ENCODE data around the gene CLEC18C.
"Not testable (repeated sequence)": the region's sequence is repeated elsewhere in the genome, so short reads cannot be mapped to it uniquely, and the experiment has no call there.

Gene CLEC18C

DNA sequence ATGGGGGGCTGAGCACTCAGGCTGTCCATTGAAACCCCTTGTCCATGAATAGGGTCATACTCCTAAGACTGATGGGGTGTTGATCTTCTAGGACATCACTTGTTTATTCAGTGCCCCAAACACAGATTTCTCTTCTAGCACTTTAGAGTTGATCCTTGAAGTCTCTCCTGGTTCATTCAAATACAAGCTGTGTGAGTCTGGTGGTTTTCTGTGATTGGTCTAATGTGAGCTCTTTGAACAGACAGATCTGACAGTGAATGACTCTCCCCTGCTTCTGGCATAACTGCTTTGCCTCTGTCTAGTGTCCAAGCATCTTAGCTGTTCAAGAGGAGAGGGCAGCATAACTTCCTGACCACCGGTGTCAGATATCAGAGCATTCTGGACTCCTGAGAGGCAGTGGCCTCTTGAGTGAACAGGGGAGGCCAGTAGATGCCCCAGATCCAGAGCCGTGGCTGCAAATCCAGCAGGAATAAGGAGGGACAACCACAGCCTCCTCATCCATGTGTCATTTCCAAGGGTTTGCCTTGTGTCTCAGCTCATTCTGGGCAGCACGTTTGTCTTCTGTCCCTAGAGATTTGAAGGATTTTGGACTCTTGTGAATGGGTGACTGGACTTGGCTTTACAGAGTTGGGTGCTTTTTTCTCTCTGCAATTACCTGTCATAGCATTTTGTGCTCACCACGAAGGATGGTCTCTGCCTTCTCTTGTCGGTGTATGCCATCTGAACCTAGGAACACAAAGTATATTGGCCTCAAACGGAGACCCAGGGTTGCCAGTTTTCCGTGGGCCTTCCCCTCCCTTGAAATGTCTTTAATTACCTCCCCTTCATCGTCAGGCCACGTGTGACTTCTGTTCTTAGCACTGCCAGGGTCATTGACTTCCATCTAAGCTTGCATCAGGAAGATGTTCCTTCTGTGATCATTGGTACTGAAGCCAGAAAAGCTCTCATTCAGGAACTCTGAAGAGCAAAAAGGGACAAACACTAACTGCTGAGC is 13.9 kb upstream of the CLEC18C start:
- no peak for DNase-seq

DNA sequence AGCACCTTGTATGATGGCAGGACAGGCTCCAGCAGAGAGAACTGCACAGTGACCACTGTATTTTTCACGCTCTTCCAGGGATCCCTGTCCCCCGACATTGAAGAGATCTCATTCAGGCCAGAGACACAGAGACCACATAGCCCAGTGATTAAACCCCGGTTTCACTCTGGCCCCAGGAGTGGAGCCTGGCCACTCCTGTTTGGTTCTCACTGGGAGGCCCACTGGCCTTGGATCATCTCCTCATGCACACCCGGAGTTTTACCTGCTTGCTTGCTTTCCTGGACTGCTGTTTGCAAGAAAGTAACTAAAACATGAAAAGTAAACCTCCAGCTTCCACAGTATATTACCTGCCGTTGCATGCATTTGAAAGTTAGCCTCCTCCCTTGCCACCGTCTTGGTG is 13.2 kb upstream of the CLEC18C start:
- no peak for DNase-seq

DNA sequence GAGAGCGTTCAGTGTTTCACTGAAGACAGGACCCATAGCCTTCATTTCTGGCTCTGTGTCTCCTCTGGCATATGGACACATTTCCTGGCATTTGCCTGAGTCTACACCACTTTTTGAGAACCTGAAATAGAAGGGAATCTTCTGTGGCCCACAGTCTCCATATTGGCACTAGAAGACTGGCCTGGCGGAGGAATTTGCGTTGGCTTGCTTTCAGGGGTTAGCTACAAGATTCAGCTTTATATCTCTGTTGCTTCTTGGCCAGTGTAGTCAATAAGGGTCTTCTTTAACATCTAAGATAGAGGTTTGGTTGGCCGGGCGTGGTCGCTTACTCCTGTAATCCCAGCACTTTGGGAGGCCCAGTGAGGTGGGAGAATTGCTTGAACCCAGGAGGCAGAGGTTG is 12.8 kb upstream of the CLEC18C start:
- DNase-seq, result no peak

DNA sequence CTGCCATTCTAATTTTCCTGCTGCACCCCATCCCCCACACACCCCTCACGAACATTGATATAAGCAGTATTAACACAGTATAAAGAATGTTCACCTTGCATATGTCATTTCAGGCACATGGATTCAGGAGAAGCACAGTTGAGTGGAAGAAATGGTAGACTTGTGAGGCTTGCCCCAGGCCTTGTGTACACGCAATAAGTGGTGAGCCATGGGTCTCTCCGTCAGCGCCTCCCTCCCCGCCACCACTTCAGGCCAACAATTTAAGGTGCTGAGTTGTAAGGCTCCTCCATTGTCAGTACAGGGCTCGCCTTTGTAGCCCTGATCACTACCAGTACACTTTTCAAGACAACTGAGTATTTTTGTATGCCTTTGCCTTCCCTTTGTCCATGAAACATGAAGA is 12.2 kb upstream of the CLEC18C start:
- DNase-seq, result no peak

DNA sequence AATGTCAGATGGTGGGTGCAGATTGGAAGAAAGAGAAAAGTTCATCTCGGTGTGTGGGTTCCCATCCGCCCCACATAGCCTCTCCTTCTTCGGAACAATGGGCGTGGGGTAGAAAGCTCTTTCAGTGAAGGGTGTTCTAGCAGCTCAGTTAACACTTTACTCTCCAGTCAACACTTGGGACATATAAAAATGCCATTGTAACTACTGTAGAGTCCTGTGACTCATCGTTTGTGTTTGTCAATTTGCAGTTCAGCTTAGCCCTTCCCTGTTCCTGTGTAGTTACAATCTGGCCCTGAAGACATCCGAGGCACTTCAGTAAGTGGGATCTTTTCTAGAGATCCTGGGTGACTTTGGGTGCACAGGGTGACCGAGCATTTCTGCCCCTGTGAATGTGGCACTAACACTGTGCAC is 11.5 kb upstream of the CLEC18C start:
- DNase-seq, result no peak

DNA sequence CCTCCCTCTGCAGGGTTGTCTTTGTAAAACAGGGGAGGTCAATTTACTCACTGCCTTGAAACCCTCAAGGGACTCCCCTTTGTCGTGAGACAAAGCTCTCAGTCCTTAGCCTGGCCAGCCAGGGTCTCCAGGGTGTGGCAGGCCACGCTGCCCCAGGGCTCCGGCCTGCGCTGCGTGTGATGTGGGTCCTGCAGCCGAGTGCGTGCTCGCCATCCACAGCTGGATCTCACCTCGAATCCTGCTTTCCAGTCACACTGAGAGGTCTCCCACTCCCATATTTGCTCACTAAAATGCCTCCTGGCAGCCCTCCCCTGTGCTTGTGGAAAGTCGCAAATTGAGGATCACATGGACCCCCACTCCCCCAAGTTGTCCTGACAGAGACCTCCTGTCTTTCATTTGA is 10.0 kb upstream of the CLEC18C start:
- no peak for DNase-seq

DNA sequence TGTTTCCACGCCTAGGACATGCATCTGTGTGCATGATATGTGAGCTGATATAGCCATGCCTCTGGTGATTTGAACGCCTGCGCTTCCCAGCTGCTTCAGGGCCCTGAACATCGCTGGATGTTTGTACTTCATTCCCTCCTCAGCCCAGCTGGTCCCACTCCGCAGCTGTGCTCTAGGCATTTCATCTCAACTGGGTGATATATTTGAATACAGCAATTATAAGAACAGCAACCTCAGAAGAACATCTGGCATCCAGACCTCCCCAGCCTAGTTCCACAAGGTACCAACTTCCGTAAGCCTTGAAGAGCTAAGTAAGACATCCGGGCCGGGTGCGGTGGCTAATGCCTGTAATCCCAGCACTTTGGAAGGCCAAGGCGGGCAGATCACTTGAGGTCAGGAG is 6.9 kb upstream of the CLEC18C start:
- DNase-seq, result not testable (repeated sequence)

DNA sequence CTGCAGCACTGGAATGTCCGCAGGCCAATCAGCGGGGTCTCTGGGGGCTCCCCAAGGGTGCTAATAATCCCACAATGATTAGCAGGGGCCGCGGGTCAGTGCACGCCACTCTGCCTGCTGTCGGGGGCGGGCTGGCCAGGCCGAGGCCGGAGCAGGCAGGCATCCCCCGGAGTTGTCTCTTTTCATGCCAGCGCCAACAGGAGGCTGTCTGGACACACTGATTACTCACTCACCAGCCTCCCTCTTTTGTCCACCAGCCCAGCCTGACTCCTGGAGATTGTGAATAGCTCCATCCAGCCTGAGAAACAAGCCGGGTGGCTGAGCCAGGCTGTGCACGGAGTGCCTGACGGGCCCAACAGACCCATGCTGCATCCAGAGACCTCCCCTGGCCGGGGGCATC is 329 bp downstream of the CLEC18C start:
- DNase-seq, result not testable (repeated sequence)

DNA sequence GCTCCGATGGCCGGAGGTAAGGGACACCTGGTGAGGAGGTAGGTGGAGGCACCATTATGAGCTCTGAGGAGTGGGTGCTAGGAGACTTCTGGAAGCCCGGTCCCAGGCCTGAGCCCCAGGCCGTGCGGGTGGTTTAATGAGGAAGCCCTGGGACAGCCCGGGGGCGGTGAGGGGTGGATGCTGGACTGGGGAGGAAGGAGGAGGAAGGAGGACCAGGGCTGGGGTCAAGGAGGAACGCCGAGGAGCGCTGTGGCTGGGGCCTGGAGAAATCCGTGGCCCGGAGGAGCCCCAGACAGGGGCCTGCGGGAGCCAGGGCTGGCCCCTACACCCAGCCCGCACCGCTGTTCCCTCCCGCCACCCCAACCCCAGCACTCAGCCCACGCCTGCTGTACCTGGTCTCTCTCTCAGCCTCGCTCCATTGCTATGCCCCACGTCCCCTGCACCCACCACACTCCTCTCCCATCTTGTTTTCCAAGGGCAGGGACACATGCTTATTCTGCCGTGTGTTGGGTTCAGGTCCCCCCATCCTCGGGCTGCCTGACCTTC is 873 bp downstream of the CLEC18C start:
- not testable (repeated sequence) for DNase-seq

DNA sequence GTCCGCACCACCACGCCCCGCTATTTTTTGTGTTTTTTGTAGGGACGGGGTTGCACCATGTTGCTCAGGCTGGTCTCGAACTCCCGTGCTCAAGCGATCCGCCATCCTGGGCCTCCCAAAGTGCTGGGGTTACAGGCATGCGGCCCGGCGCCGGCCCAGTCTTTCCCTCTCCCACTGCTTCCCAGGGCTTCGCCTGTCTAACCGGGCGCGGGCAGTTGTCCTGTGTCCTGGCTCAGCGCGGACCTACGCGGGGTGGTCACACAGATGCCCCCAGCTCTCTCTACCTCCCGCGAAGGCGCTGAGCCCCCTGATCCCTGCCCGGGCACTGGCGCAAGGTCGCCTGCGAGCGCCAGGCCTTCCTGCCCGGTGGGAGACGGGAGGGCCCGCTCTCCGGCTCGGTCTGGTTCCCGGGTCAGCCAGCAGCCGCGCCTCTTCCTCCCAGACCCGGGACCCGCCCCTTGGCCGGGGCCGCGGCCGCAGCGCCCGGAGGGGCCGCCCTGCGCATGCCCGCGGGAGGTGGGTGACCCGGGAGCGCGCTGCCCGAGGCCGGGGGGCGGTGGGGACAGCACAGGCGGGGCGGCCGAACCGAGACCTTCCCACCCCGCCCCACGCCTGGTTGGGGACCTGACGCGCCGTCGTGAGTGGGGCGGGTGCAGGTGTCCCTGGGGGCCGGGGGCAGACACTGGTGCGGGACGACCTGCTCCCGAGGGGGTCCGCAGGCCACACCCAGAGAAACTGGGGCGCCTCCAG is 14.4 kb downstream of the CLEC18C start:
- DNase-seq, result not testable (repeated sequence)

DNA sequence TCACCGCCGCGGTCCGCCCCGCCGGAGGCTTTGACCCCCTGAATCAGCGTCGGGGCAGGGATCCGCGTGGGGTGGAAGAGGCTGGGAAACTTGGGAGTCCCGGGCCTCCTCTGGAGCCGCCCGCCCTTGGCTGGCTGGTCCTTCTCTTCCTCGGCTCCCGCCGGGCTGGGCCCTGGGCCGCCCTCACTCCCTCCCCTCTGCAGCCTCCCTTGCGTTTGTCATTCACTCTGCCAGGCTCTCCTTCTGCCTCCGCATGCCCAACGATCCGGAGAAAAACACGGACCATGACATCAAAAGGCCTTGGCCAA is 15.0 kb downstream of the CLEC18C start:
- DNase-seq, result not testable (repeated sequence)

DNA sequence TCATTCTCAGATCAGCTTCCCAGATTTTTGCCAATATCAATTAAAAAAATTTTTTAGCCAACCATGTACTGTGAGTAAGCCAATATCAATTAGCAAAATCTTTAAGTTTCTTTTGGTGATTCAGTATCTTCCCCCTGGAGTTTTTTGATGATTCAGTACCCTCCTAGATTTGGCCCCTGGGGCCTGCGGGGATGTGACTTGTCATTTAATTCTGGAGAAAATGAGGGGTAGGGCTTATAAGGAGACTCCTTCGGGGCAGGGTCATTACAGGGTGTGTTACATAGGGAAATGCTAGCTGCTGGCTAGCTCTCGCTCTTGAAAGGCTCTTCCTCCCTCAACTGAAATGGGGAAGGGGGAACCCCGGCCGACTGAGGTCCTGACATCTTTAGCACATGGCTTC is 17.0 kb downstream of the CLEC18C start:
- DNase-seq, result not testable (repeated sequence)

DNA sequence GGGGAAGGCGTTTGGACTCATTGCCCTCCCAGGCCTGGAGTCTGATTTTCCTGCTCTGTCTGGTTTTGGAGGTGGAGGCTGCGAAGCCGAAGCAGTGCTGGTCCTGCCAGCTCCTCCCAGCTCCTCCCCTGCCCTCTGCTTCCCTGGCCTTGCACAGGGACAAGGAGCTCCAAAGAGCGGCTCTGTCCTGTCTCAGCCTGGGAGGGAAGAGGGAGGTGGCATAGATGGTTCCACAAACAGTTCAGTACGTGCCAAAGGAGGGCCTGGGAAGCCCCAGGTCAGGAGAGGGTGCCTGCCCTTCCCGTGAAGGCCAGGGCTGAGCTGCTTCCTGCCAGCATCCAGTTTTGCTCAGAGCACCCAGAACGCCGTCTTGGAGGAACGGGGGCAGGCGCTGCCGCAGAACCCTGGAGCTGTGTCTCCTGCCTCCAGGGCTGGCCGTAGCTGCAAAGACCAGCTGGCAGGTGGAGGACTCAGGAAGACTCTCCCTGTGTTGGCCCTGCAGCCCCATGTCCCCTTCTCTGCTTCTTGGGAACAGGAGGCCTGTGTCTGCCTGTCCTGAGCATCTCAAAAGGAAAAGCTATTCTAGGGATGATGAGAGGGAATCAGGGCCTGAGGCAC is 23.2 kb downstream of the CLEC18C start:
- DNase-seq, result not testable (repeated sequence)

DNA sequence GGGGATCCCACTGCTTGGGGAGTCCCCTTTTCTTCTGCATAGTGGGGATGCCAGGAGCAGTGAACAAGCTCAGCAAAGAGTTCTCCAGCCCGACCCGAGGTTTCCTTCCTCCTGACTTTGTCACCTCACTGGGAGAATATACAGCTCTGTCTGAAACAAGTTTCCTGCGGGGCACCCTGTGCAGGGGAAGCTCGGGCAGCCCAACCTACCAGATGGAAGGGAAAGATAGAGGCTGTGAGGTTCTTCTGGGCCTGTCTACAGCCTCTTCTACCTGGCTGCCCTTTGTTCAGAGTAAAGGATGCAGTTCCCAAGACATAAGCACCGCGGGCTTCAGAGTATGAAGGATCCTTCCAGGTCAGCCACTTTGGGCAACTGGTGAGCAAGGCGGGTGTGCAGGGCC is 24.0 kb downstream of the CLEC18C start:
- not testable (repeated sequence) for DNase-seq

DNA sequence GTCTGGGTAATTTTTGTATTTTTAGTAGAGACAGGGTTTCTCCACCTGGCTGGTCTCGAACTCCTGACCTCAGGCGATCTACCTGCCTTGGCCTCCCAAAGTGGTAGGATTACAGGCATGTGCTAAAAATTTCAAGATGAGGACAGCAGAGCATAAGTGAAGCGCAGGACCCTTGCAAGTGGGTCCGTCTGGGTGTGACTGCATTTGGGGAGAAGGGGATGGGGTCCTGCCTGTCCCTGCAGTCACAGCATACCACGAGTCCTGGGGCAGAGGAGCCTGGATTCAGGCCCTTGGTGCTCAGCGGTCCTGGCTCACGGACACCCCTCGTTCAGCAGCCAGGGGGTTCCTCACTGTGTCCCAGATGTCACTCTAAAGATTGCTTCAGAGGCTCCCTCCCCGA is 24.6 kb downstream of the CLEC18C start:
- DNase-seq, result not testable (repeated sequence)

DNA sequence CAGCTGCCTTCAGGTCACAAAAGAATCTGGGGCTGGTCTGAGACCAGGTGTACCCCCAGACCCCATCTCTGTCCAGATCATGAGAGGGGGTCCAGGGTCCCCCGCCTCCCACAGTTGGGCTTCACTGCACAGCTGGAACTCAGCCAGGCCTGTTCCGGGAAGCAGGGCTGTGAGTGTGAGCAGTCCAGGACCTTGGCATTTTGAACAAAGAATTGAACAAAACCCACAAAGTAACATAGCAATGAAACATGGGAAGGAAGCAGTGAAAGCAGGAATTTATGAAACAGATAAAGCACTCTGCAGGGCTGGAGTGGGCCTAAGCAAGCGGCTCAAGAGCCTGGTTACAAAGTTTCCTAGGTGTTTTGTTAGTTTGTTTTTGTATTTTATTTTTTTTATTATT is 25.1 kb downstream of the CLEC18C start:
- DNase-seq, result not testable (repeated sequence)

DNA sequence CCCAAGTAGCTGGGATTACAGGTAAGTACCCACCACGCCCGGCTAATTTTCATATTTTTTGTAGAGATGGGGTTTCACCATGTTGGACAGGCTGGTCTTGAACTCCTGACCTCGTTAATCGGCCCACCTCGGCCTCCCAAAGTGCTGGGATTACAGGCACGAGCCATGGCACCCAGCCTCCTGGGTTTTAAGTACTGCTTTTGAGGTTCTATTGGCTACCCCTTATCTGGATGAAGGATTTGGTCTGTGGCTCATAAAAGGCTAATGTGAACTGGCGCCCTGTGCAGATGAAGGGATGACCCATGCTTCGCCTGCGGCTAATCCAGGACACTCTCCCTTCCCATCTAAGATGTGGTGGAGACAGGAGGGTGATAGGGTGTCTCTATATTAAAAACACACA is 25.6 kb downstream of the CLEC18C start:
- not testable (repeated sequence) for DNase-seq

DNA sequence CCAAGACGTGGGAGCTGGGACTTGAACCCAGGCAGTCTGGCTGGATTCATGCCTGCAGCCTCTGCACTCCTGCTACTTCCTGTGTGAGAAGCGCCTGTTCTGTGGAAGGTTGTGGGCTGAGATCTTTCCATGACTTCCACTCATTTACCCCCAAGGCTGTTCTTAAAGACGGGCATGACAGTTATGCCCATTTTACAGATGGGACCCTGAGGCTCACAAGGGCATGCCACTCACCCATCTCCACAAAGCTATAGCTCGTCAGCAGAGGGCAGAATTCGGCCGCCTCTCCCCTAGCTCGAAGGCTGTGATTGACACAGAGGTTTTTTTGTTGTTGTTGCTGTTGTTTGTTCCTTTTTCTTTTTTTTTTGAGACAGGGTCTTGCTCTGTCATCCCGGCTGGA is 26.5 kb downstream of the CLEC18C start:
- DNase-seq, result not testable (repeated sequence)

DNA sequence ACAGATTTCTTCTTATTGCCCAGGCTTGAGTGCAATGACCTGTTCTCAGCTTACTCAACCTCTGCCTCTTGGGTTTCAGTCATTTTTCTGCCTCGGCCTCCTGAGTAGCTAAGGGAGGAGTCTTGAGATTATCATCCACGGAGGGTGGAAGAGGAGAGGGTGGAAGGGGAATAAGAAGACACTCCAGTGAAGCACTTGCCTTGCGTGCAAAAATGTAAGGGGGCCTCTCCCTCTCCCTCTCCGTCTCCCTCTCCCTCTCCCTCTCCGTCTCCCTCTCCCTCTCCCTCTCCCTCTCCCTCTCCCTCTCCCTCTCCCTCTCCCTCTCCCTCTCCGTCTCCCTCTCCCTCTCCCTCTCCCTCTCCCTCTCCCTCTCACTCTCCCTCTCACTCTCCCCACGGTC is 29.9 kb downstream of the CLEC18C start:
- not testable (repeated sequence) for DNase-seq

DNA sequence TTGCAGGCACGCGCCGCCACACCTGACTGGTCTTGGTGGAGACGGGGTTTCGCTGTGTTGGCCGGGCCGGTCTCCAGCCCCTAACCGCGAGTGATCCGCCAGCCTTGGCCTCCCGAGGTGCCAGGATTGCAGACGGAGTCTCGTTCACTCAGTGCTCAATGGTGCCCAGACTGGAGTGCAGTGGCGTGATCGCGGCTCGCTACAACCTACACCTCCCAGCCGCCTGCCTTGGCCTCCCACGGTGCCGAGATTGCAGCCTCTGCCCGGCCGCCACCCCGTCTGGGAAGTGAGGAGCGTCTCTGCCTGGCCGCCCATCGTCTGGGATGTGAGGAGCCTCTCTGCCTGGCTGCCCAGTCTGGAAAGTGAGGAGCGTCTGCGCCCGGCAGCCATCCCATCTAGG is 30.4 kb downstream of the CLEC18C start:
- not testable (repeated sequence) for DNase-seq

DNA sequence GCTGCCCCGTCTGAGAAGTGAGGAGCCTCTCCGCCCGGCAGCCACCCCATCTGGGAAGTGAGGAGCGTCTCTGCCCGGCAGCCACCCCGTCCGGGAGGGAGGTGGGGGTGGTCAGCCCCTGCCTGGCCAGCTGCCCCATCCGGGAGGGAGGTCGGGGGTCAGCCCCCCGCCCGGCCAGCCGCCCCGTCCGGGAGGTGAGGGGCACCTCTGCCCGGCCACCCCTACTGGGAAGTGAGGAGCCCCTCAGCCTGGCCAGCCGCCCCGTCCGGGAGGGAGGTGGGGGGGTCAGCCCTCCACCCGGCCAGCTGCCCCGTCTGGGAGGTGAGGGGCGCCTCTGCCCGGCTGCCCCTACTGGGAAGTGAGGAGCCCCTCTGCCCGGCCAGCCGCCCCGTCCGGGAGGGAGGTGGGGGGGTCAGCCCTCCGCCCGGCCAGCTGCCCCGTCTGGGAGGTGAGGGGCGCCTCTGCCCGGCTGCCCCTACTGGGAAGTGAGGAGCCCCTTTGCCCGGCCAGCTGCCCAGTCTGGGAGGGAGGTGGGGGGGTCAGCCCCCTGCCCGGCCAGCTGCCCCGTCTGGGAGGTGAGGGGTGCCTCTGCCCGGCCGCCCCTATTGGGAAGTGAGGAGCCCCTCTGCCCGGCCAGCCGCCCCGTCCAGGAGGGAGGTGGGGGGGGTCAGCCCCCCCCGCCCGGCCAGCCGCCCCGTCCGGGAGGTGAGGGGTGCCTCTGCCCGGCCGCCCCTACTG is 31.2 kb downstream of the CLEC18C start:
- not testable (repeated sequence) for DNase-seq

DNA sequence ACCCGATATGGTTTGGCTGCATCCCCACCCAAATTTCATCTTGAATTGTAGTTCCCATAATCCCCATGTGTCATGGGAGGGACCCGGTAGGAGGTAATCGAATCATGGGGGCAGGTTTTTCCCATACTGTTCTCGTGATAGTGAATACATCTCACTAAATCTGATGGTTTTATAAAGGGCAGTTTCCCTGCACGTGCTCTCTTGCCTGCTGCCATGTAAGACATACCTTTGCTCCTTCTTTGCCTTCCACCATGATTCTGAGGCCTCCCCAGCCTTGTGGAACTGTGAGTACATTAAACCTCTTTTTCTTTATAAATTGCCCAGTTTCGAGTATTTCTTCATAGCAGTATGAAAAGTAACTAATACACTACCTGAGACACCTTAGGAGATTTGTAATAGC is 32.8 kb downstream of the CLEC18C start:
- not testable (repeated sequence) for DNase-seq

DNA sequence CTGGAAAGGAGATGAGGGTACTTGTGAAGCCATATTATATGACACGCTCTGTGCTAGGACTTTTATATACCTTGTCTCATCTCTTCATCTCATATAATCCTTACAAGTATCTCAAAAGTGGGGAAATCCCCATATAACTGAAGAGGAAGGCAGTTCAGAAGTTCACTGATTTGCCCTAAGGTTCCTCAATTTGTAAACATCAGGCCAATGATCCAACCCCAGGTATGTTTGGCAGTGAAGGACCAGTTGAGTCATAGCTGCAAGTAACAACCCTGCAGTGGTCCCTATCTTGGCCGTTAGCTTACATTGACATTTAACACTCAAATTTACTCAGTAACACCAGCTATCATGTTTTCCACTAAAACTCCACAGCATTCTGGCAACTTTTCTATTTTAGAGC is 45.0 kb downstream of the CLEC18C start:
- not testable (repeated sequence) for DNase-seq
